ENCODE data around the gene NKX1-1.

NKX1-1 gene

DNA sequence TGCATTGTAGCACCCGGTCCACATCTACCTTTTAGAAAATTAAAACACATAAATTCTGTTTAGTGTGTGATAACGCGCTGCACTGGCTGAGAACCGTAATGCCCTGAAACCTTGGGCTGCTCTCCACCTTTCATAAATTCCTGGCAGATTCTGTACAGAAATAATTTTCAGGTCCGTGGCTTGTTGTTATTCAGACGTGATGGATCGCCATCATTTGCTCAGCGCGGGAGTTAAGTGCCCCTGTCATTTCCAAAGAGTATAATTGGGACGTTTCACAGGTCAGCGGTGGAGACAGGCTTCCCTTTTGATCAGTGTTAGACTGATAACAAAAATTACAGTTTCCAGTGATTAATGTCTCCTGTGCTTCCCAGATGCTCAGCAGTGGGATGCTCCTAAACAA is 42.7 kb downstream of the NKX1-1 start:
- Histone ChIP-seq H3K36me3 (peaks cover 2% of the 10 kb centered on the region; the same call in 1 of the 2 replicates), H3K4me1 (no peaks in the 10 kb centered on the region), H3K4me3 (ENCODE audit: low read depth, low read length) (no peak overlapping the region), H3K27me3 (no peaks in the 10 kb centered on the region), H3K9me3 (no peaks in the 10 kb centered on the region)
- no peak for DNase-seq
- TF ChIP-seq, protein P1, sequence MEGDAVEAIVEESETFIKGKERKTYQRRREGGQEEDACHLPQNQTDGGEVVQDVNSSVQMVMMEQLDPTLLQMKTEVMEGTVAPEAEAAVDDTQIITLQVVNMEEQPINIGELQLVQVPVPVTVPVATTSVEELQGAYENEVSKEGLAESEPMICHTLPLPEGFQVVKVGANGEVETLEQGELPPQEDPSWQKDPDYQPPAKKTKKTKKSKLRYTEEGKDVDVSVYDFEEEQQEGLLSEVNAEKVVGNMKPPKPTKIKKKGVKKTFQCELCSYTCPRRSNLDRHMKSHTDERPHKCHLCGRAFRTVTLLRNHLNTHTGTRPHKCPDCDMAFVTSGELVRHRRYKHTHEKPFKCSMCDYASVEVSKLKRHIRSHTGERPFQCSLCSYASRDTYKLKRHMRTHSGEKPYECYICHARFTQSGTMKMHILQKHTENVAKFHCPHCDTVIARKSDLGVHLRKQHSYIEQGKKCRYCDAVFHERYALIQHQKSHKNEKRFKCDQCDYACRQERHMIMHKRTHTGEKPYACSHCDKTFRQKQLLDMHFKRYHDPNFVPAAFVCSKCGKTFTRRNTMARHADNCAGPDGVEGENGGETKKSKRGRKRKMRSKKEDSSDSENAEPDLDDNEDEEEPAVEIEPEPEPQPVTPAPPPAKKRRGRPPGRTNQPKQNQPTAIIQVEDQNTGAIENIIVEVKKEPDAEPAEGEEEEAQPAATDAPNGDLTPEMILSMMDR (IDR thresholded peaks at IDR 0.05; ENCODE audit: low read depth, low read length): no peak

DNA sequence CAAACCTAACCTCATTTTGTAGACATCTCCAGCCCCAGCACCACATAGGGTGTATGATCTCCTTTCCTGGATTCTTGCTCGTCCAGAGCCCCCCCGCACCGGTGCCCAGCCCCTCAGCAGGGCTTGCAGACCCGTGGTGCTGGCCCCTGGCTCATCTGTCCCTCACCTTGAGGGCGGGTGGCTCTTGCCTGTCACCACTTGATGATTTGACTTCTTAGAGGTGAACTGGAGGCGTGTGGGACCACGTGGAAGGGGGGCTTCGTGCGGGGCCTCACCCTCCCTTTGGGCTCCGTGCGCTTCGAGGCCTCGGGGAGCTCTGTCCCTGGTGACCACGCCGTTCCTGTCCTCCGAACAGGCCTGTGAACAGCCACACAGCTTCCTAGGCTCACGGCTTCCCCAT is 43.7 kb downstream of the NKX1-1 start:
- Histone ChIP-seq H3K4me1 (no peaks in the 10 kb centered on the region), H3K36me3 (peaks cover 2% of the 10 kb centered on the region; the same call in 1 of the 2 replicates), H3K9me3 (no peaks in the 10 kb centered on the region), H3K27me3 (no peaks in the 10 kb centered on the region), H3K4me3 (ENCODE audit: low read depth, low read length) (no peak overlapping the region)
- DNase-seq: no peak
- TF ChIP-seq, protein P1 (IDR thresholded peaks at IDR 0.05; ENCODE audit: low read depth, low read length): no peak

DNA sequence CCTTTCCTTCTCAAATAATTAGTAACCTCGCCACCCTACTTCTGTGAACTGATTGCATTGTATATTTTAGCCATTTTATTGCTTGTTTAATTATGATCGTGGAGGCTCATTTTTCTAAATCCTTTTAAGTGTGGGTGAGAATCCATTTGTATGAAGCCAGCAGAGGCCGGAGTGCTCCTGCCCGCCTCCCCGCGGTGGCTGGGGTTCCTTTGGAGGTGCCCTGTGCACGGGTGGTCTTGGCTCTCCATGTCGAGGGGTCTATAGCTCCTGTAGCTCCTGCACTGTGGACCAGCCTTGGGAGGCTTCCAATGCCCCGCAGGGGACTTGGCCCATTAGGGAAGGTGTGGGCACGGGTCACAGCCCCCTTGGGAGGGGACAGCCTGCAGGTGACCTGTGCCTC is 44.2 kb downstream of the NKX1-1 start:
- no peak overlapping the region for H3K4me3 ChIP-seq (ENCODE audit: low read depth, low read length)
- H3K27me3 ChIP-seq: no peaks in the 10 kb centered on the region
- H3K9me3 ChIP-seq: no peaks in the 10 kb centered on the region
- peaks cover 2% of the 10 kb centered on the region; the same call in 1 of the 2 replicates for H3K36me3 ChIP-seq
- DNase-seq: no peak
- no peaks in the 10 kb centered on the region for H3K4me1 ChIP-seq
- TF ChIP-seq, protein P1 (IDR thresholded peaks at IDR 0.05; ENCODE audit: low read depth, low read length): no peak

DNA sequence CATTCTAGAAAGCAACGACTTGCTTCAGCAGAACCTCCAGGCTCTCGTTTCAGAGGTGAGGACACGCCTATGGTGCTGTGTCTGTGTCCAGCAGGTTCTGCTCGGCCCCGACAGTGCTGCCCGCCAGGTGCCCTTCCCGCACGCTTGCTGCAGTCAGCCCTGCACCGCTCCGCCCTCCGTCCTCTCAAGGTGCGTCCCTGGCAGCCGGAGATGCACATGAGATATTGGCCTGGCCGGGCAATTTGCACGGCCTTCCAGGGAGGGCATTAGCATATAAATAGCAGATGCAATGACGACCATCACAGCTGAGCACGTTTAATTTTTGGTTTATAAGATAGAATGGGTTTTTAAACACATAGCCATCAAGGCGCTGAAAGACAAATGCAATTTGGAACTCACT is 44.8 kb downstream of the NKX1-1 start:
- peaks cover 4% of the 10 kb centered on the region; the same call in 1 of the 2 replicates for H3K36me3 ChIP-seq
- TF ChIP-seq, protein P1 (IDR thresholded peaks at IDR 0.05; ENCODE audit: low read depth, low read length): no peak
- H3K4me3 ChIP-seq (ENCODE audit: low read depth, low read length): no peak overlapping the region
- DNase-seq: no peak
- H3K27me3 ChIP-seq: no peaks in the 10 kb centered on the region
- H3K9me3 ChIP-seq: no peaks in the 10 kb centered on the region
- H3K4me1 ChIP-seq: no peaks in the 10 kb centered on the region

DNA sequence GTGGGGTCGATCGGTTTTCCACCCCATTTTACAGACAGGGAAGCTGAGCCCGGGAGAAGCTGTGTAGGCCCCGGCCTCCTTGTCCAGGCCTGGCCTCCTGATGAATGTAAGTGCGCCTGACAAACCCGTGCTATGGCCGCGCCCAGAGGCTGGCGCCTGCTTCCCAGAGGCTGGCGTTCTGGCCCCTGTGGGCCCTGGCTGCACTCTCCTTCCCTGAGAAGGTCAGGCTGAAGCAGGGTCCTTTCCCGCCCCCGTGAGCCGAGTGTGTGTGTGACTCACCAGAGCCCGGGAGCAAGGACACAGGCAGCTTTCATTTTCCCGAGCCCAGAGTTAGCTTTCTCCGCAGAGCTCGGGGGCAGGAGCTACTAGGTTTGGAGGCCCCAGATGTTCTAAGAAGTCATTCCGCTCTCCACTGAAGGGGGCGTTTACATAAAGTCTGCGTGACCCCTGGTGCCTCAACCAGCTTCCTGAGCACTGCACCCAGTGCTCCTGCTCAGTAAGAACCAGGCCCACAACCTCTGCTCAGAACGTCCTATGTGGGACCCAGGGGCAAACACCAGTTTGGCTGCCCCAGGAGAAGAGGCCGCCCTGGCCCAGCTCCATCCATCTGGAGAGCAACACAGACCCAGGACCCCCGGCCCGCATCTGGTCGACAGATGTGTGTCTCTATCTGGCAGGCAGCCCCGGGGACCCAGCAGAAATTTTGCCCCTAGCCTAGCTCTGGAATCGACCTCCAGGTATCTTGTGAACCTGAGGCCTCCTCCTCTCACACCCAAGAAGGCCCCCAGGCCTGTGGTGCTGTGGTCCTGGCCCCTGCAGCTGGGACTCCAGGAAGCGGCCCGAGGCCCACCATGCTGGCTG is 45.6 kb downstream of the NKX1-1 start:
- TF ChIP-seq, protein P1 (IDR thresholded peaks at IDR 0.05; ENCODE audit: low read depth, low read length): no peak
- Histone ChIP-seq H3K36me3 (peaks cover 3% of the 10 kb centered on the region; the same call in 1 of the 2 replicates), H3K27me3 (no peaks in the 10 kb centered on the region), H3K4me3 (ENCODE audit: low read depth, low read length) (no peak overlapping the region), H3K9me3 (no peaks in the 10 kb centered on the region), H3K4me1 (no peaks in the 10 kb centered on the region)
- no peak for DNase-seq

DNA sequence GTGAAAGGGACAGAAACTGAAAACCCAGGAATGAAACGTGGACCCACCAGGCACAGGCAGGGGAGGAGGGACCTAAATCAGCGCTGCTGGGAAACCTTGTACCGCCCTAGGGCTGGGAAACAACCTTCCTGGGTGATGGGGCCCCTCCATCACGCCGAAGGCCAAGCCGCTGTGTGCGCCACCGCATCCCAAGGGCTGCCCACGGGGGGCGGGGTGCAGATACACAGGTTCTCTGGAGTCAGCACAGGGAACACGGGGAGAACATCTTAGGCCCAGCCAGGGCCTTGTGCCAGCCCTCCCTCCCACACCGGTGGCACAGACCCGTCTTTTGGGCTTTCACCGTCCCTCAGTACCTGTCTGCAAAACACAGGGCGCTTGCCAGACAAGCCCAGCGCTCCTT is 46.3 kb downstream of the NKX1-1 start:
- Histone ChIP-seq H3K27me3 (no peaks in the 10 kb centered on the region), H3K4me3 (ENCODE audit: low read depth, low read length) (no peak overlapping the region), H3K36me3 (peaks cover 3% of the 10 kb centered on the region; the same call in 1 of the 2 replicates), H3K9me3 (no peaks in the 10 kb centered on the region), H3K4me1 (no peaks in the 10 kb centered on the region)
- DNase-seq: no peak
- TF ChIP-seq, protein P1 (IDR thresholded peaks at IDR 0.05; ENCODE audit: low read depth, low read length): no peak
